K562 (cell line): ENCODE data around the gene VHLL. TPM values are rescaled to one million over a fixed set of nuclear protein-coding genes. Genes with fewer than 3 reads are reported as not detected.

Experiments
- ATAC-seq: fragments of 200-7000 bp; cut with Tn5 transposase; 3 replicates; pipeline ENCODE4 v1.9.1; 2020; ENCODE audit warnings: moderate library complexity
- BruUV-seq: library from RNA; stranded (reverse); fragments of 400-500 nt; replicated peaks from 2 replicates; lab custom pipeline; 2021; lab: Mats Ljungman, UMichigan
- CTCF ChIA-PET: fragments of 300-600 bp; formaldehyde crosslinking; extraction: SDS; loops from one replicate; lab custom pipeline; 2021; ENCODE audit warnings: low intra/inter-chr PET ratio; lab: Yijun Ruan, JAX
- POLR2A ChIA-PET: fragments of 300-600, 350-650 bp; sonication (Branson Sonifier 250); formaldehyde crosslinking; extraction: SDS; loops from one replicate; lab custom pipeline; 2021; ENCODE audit warnings: antibody characterized with exemption, inconsistent platforms; lab: Yijun Ruan, JAX
- DNase-seq, 4 experiments: peaks; one replicate each; pipeline versions ENCODE4 v3.0.0 to v3.0.0-alpha.2; 2011 to 2018; ENCODE audit warnings: low spot score in 3 of 4, mixed read lengths in 3 of 4; ENCODE audit errors: extremely low read depth in 1 of 4
- FAIRE-seq: peaks from 2 replicates; lab custom pipeline; 2011; peaks lifted over from hg19 to GRCh38; lab: Jason Lieb, UNC
- H2AFZ ChIP-seq: 2 replicates; pipeline ENCODE4 v1.6.0; 2011; ENCODE audit warnings: low read depth, low read length, control low read depth, inconsistent platforms
- H3K27ac ChIP-seq: fragments of 200-600 bp; 3 replicates; pipeline ENCODE4 v1.8.0; 2011; ENCODE audit warnings: low read depth, mild to moderate bottlenecking, control low read depth, inconsistent platforms, low read length, moderate library complexity, mixed read lengths; ENCODE audit errors: extremely low read depth
- H3K27me3 ChIP-seq, 2 experiments: fragments of 300-600 bp in 1 of 2; 2 replicates in 1 of 2; 3 replicates in 1 of 2; pipeline versions ENCODE4 v1.6.0 to v1.8.0; 2011; ENCODE audit warnings: inconsistent platforms in 2 of 2, low read length in 2 of 2, mild to moderate bottlenecking in 1 of 2, mixed read lengths in 1 of 2, moderate library complexity in 1 of 2; ENCODE audit not compliant: control insufficient read depth in 2 of 2, insufficient read depth in 2 of 2
- H3K36me3 ChIP-seq: fragments of 300-600 bp; 3 replicates; pipeline ENCODE4 v1.8.0; 2011; ENCODE audit warnings: mild to moderate bottlenecking, low read length, inconsistent platforms; ENCODE audit not compliant: control insufficient read depth, insufficient read depth
- H3K4me1 ChIP-seq, 2 experiments: fragments of 200-600 bp in 1 of 2; replicated peaks in 1 of 2; 2 replicates in 1 of 2; 3 replicates in 1 of 2; pipeline versions ENCODE4 v1.5.1 to v1.8.0; 2011; ENCODE audit warnings: inconsistent platforms in 2 of 2, low read length in 2 of 2, mild to moderate bottlenecking in 1 of 2, mixed read lengths in 1 of 2, moderate library complexity in 1 of 2; ENCODE audit not compliant: control insufficient read depth in 2 of 2, insufficient read depth in 2 of 2
- H3K4me2 ChIP-seq: 2 replicates; pipeline ENCODE4 v1.6.1; 2011; ENCODE audit warnings: low read length, control low read depth, inconsistent platforms, mixed read lengths; ENCODE audit not compliant: insufficient read depth
- H3K4me3 ChIP-seq: fragments of 200-600 bp; sonication (generic), shearing (Covaris generic); 2 replicates; pipeline ENCODE4 v1.5.1; 2016; ENCODE audit warnings: control low read depth, inconsistent platforms
- H3K79me2 ChIP-seq: fragments of 200-600 bp; 3 replicates; pipeline ENCODE4 v1.8.0; 2011; ENCODE audit warnings: low read length, inconsistent platforms; ENCODE audit not compliant: control insufficient read depth, insufficient read depth
- H3K9ac ChIP-seq, 2 experiments: 2 replicates each; pipeline versions ENCODE4 v1.6.0 to v1.6.1; 2011; ENCODE audit warnings: low read depth in 2 of 2, low read length in 2 of 2, control low read depth in 1 of 2, inconsistent platforms in 1 of 2, mild to moderate bottlenecking in 1 of 2, mixed read lengths in 1 of 2; ENCODE audit not compliant: insufficient read depth in 1 of 2
- H3K9me1 ChIP-seq: one replicate; pipeline ENCODE4 v1.6.0; 2011; ENCODE audit warnings: inconsistent platforms, mild to moderate bottlenecking, low read length, moderate library complexity; ENCODE audit not compliant: control insufficient read depth, insufficient read depth
- H3K9me3 ChIP-seq: replicated peaks from 2 replicates; pipeline ENCODE4 v1.5.1; 2011; ENCODE audit warnings: low read depth, low read length, inconsistent platforms; ENCODE audit not compliant: control insufficient read depth, insufficient read depth
- H4K20me1 ChIP-seq: replicated peaks from 2 replicates; pipeline ENCODE4 v1.6.1; 2011; ENCODE audit warnings: low read length, inconsistent platforms, mixed read lengths; ENCODE audit not compliant: control insufficient read depth, insufficient read depth
- ARID1B ChIP-seq: fragments of 450-650 bp; IDR thresholded peaks from 2 replicates; pipeline ENCODE4 v1.6.1; 2016; ENCODE audit warnings: antibody characterized with exemption, mild to moderate bottlenecking, inconsistent platforms
- COPS2 ChIP-seq: fragments of 450-650 bp; conservative IDR thresholded peaks from 2 replicates; pipeline ENCODE4 v1.6.1; 2016; ENCODE audit warnings: mild to moderate bottlenecking, moderate library complexity
- ELF1 ChIP-seq: fragments of 200-800 bp; sonication (Bioruptor generic); IDR thresholded peaks from 2 replicates; pipeline ENCODE4 v1.6.1; 2016; ENCODE audit warnings: missing genetic modification characterization, missing compliant biosample characterization
- FIP1L1 ChIP-seq: fragments of 200-400 bp; formaldehyde crosslinking; IDR thresholded peaks from 2 replicates; pipeline ENCODE4 v1.6.1; 2018; ENCODE audit warnings: mild to moderate bottlenecking, low read depth, low read length; ENCODE audit not compliant: poor library complexity, severe bottlenecking
- GABPA ChIP-seq: fragments of 200-800 bp; sonication (Bioruptor generic); conservative IDR thresholded peaks from 2 replicates; pipeline ENCODE4 v1.6.1; 2016; ENCODE audit warnings: low read depth, missing genetic modification characterization, missing compliant biosample characterization
- GTF2A2 ChIP-seq: IDR thresholded peaks from 2 replicates; pipeline ENCODE4 v1.6.1; 2016; ENCODE audit warnings: mild to moderate bottlenecking, missing genetic modification characterization, missing compliant biosample characterization
- KLF6 ChIP-seq: fragments of 250-450 bp; sonication (Bioruptor Pico); IDR thresholded peaks from 2 replicates; pipeline ENCODE4 v1.4.0; 2020; ENCODE audit warnings: mild to moderate bottlenecking, moderate library complexity, borderline replicate concordance
- MYC ChIP-seq, 2 experiments: fragments of 250-450 bp in 1 of 2; sonication (Bioruptor Pico) in 1 of 2; IDR thresholded peaks; 2 replicates each; pipeline versions ENCODE4 v1.5.1 to v1.6.1; 2012 to 2021; ENCODE audit warnings: low read depth in 2 of 2, borderline replicate concordance in 1 of 2, improper control_type of control experiment in 1 of 2, low read length in 1 of 2, mild to moderate bottlenecking in 1 of 2, moderate library complexity in 1 of 2
- NR2C1 ChIP-seq, 2 experiments: fragments of 450-650 bp; IDR thresholded peaks; 2 replicates each; pipeline ENCODE4 v1.6.1; 2017; ENCODE audit warnings: mild to moderate bottlenecking in 2 of 2, antibody characterized with exemption in 1 of 2, inconsistent platforms in 1 of 2, missing compliant biosample characterization in 1 of 2, missing genetic modification characterization in 1 of 2
- PCBP2 ChIP-seq: fragments of 200-400 bp; formaldehyde crosslinking; IDR thresholded peaks from 2 replicates; pipeline ENCODE4 v1.6.1; 2018; ENCODE audit warnings: low read length, low read depth, mild to moderate bottlenecking, moderate library complexity; ENCODE audit not compliant: poor library complexity, severe bottlenecking
- SRSF7 ChIP-seq: fragments of 200-400 bp; formaldehyde crosslinking; optimal IDR thresholded peaks from 2 replicates; pipeline ENCODE3; 2017; ENCODE audit warnings: mild to moderate bottlenecking, low read depth, low read length
- ZNF584 ChIP-seq: fragments of 200-800 bp; sonication (Bioruptor generic); IDR thresholded peaks from 2 replicates; pipeline ENCODE4 v1.6.1; 2016; ENCODE audit warnings: low read depth, mild to moderate bottlenecking, missing genetic modification characterization, missing compliant biosample characterization
- WGBS: fragments of 100-300 bp; shearing (Covaris generic); methylation state at CpG from one replicate; pipeline ENCODE4 v1.1.6; 2016; ENCODE audit warnings: low coverage, mixed read lengths; ENCODE audit not compliant: insufficient coverage; ENCODE audit errors: missing lambda C conversion rate; 5-methylcytosine and 5-hydroxymethylcytosine counted together
- in situ Hi-C: fragments of 300-500 bp; cut with MboI; formaldehyde crosslinking; loops from 4 replicates; pipeline ENCODE4 v1.15.0; 2018; ENCODE audit warnings: inconsistent platforms, mixed read lengths
- intact Hi-C: fragments of 100-400 bp; cut with micrococcal nuclease; formaldehyde crosslinking; loops from 2 replicates; pipeline ENCODE4 v1.14.2; 2022
- polyA plus RNA-seq, 8 experiments: library from polyadenylated mRNA; depleted of rRNA in 4 of 8; stranded (reverse) in 5 of 8; unstranded in 3 of 8; fragments of >200 nt; fragmentation: Nextera tagmentation in 2 of 8; fragmentation: Illumina TruSeq in 1 of 8; extraction: Ambion mirVana in 2 of 8; extraction: Trizol in 1 of 8; gene quantifications; 2 replicates each; pipeline versions ENCODE4 v1.2.1 to v1.2.3, GENCODE V29; 2011 to 2014; ENCODE audit warnings: inconsistent platforms in 1 of 8, missing spikeins in 1 of 8
- total RNA-seq, 7 experiments: library from RNA; depleted of rRNA in 6 of 7; stranded (reverse); fragments of >200 nt in 6 of 7; fragmentation: Illumina TruSeq in 2 of 7; extraction: Trizol in 2 of 7; gene quantifications; 2 replicates each; pipeline versions ENCODE4 v1.2.1 to v1.2.3, GENCODE V29; 2011 to 2021; ENCODE audit warnings: low replicate concordance in 1 of 7
- TF ChIP-seq, protein P1 (sequence below): sonication (generic); formaldehyde crosslinking; IDR thresholded peaks from 2 replicates; pipeline ENCODE4 v1.8.0; 2022; ENCODE audit warnings: mild to moderate bottlenecking, low read depth, missing genetic modification reagents
- TF ChIP-seq, protein P2 (sequence below): fragments of 450-650 bp; IDR thresholded peaks from 2 replicates; pipeline ENCODE4 v1.6.1; 2017; ENCODE audit warnings: antibody characterized with exemption

VHLL gene
- total and polyA plus RNA-seq, 9 of the 15 experiments (the other 6 are each of a cell fraction or from before 2014, with no cell fraction given): not detected

DNA sequence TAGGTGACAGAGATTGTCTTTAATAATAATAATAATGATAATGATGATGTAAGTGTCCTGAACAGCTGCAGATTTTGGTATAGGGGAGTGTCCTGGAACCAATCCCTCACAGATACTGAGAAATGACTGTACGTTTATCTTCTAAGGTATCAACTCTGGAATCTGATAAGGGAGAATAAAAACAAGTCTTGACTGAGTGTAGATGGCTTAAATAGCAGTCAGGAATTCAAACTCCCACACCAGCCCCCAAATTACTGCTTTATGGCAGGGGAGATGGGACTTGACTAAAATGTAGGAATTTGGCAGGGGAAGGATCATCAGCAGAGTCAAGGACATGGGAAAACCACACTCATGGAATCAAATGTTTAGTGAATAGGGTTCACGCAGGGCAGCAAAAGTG, 6.1 kb upstream of the VHLL start:
- WGBS: 81% methylated on average over 2 of the region's 2 CpGs
- H3K4me2 ChIP-seq: no peak overlapping the region
- peaks cover 0 to 5% of the 10 kb centered on the region in 2 experiments; a peak in 1 of 5 replicates for H3K4me1 ChIP-seq
- no peaks in the 10 kb centered on the region for H3K27me3 ChIP-seq
- 0 out of 2 replicates have a peak, but pooled peaks cover 5% of the 10 kb centered on the region for H4K20me1 ChIP-seq
- no TSS peak for BruUV-seq
- no peak for TF ChIP-seq COPS2
- no peak for TF ChIP-seq GTF2A2 (tag)
- TF ChIP-seq NR2C1 (IDR thresholded peaks at IDR 0.05): no peak
- no peak for TF ChIP-seq NR2C1 (tag; IDR thresholded peaks at IDR 0.05)
- TF ChIP-seq, protein P1, sequence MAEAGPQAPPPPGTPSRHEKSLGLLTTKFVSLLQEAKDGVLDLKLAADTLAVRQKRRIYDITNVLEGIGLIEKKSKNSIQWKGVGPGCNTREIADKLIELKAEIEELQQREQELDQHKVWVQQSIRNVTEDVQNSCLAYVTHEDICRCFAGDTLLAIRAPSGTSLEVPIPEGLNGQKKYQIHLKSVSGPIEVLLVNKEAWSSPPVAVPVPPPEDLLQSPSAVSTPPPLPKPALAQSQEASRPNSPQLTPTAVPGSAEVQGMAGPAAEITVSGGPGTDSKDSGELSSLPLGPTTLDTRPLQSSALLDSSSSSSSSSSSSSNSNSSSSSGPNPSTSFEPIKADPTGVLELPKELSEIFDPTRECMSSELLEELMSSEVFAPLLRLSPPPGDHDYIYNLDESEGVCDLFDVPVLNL (CRISPR knock-in tag): no peak
- TF ChIP-seq FIP1L1: no peak
- TF ChIP-seq PCBP2: no peak
- no peak for TF ChIP-seq GABPA (tag)
- no peak for TF ChIP-seq KLF6 (CRISPR knock-in tag)
- TF ChIP-seq MYC (IDR thresholded peaks at IDR 0.05; ENCODE audit: low read depth, low read length): no peak
- TF ChIP-seq MYC (CRISPR knock-in tag; IDR thresholded peaks at IDR 0.05; ENCODE audit: borderline replicate concordance, low read depth): no peak
- TF ChIP-seq ZNF584 (CRISPR knock-in tag): no peak
- TF ChIP-seq, protein P2, sequence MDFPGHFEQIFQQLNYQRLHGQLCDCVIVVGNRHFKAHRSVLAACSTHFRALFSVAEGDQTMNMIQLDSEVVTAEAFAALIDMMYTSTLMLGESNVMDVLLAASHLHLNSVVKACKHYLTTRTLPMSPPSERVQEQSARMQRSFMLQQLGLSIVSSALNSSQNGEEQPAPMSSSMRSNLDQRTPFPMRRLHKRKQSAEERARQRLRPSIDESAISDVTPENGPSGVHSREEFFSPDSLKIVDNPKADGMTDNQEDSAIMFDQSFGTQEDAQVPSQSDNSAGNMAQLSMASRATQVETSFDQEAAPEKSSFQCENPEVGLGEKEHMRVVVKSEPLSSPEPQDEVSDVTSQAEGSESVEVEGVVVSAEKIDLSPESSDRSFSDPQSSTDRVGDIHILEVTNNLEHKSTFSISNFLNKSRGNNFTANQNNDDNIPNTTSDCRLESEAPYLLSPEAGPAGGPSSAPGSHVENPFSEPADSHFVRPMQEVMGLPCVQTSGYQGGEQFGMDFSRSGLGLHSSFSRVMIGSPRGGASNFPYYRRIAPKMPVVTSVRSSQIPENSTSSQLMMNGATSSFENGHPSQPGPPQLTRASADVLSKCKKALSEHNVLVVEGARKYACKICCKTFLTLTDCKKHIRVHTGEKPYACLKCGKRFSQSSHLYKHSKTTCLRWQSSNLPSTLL: no peak
- TF ChIP-seq SRSF7: no peak
- no peak for TF ChIP-seq ELF1 (tag)
- TF ChIP-seq ARID1B: no peak
- FAIRE-seq: no peak
- intact Hi-C loops: no loop called here
- H2AFZ ChIP-seq: no peak overlapping the region
- no peak overlapping the region for H3K27ac ChIP-seq
- H3K79me2 ChIP-seq: no peaks in the 10 kb centered on the region
- H3K4me3 ChIP-seq: no peak overlapping the region
- DNase-seq: no peak
- in situ Hi-C loops: no loop called here
- no peaks in the 10 kb centered on the region for H3K9me3 ChIP-seq
- CTCF ChIA-PET: no interaction called here
- ATAC-seq: no peak
- H3K9ac ChIP-seq: no peak overlapping the region
- no peaks in the 10 kb centered on the region for H3K9me1 ChIP-seq
- peaks cover 41% of the 10 kb centered on the region for H3K36me3 ChIP-seq
- POLR2A ChIA-PET: interaction anchor here (0.6 to 1.7 kb wide), 4 partner anchors 8 to 24 kb away, joined by 3 to 4 read pairs (median 3); partner anchors contain the start of gene GLMP
